GM19468 (cell line): ENCODE measurements around the gene C11orf68.

Experiments used
- ATAC-seq: cut with Tn5 transposase; IDR thresholded peaks from one replicate; pipeline ENCODE4 v1.9.1; 2021; ENCODE audit warnings: mild to moderate bottlenecking, moderate library complexity, moderate number of reproducible peaks; ENCODE audit not compliant: unreplicated experiment; ENCODE audit errors: extremely low read depth

Gene C11orf68

DNA sequence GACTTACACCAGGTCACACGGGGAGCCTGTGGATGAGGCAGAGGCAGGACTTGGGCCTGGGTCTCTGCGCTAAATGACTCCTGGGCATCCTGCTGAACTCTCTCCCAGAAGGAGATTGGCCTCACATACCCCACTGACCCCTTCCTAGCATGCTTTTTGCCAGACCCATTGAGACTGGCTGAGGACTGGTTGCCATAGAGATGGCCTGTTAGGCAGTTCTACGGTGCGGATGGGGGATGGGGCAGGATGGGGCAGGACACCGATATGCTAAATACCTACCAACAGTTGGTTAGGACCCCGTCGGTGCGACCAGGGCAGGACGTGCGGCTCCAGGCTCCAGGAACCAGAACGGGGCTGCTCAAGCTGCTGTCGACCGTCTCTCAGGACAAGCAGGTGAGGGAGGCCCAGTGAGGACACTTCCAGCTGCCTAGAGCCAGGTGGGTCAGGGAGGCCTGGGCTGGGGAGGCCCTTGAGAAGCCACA lies 26.6 kb upstream of the C11orf68 start, which contains the start of gene TSGA10IP:
Gene TSGA10IP (plus strand): TSS at position 51 of the 482 bp plus-strand sequence. CDS start 196 bp downstream, at position 247.
- ATAC-seq: no peak

DNA sequence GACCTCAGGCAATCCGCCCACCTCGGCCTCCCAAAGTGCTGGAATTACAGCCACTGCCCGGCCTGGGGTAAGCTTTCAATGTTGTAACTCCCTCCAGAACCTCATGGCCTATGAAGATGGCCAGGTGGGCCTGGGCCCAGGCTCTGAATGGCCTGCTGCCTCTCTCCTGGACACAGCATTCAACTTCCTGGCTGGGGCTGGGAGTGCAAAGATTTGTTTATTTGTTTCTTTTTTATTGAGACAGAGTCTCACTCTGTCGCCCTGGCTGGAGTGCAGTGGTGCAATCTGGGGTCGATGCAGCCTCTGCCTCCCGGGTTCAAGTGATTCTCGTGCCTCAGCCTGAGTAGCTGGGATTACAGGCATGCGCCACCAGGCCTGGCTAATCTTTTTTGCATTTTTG lies 25.9 kb upstream of the C11orf68 start:
- ATAC-seq: no peak

GRCh38 chr11:65944191-65944590 lies 25.3 kb upstream of the C11orf68 start:
- no peak for ATAC-seq

GRCh38 chr11:65942531-65942930 lies 23.7 kb upstream of the C11orf68 start:
- no peak for ATAC-seq

- no peak for ATAC-seq
Measured at GRCh38 chr11:65941720-65942310, 23.0 kb upstream of the C11orf68 start.

GRCh38 chr11:65937766-65938165 lies 18.9 kb upstream of the C11orf68 start:
- no peak for ATAC-seq

- no peak for ATAC-seq
Measured at GRCh38 chr11:65934014-65934413, 15.2 kb upstream of the C11orf68 start.

GRCh38 chr11:65932558-65932919 lies 13.7 kb upstream of the C11orf68 start:
- no peak for ATAC-seq

- ATAC-seq: no peak
Measured at GRCh38 chr11:65931773-65932557, 13.1 kb upstream of the C11orf68 start.

- ATAC-seq: no peak
Measured at GRCh38 chr11:65928667-65929066, 9.8 kb upstream of the C11orf68 start.

DNA sequence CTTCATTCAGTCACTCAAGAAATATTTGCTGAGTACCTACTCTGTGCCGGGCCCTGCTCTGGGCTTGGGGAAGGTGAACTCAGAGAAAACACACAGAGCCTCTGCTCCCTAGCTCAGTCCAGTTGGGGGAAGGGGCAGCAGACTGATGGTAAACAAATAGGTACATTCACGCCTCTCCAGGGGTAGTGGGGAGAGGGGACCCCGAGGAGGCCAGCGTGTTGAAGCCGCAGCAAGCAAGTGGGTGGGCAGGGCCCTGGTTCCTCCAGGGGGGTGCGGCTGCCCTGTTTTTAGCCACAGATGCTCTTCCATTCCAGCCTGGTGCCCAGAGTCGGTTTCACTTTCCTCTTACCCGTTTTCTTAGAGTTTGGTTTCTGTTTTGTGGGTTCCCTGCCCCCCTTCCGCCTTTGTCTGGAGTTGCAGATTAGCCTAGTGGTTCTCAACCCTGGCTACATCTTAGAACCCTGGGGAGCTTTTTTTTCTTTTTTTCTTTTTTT lies 9.1 kb upstream of the C11orf68 start:
- ATAC-seq: no peak

- no peak for ATAC-seq
Measured at GRCh38 chr11:65925397-65925796, 6.5 kb upstream of the C11orf68 start.

GRCh38 chr11:65922565-65922964 lies 3.7 kb upstream of the C11orf68 start:
- no peak for ATAC-seq

GRCh38 chr11:65921876-65922275 lies 3.0 kb upstream of the C11orf68 start:
- no peak for ATAC-seq

DNA sequence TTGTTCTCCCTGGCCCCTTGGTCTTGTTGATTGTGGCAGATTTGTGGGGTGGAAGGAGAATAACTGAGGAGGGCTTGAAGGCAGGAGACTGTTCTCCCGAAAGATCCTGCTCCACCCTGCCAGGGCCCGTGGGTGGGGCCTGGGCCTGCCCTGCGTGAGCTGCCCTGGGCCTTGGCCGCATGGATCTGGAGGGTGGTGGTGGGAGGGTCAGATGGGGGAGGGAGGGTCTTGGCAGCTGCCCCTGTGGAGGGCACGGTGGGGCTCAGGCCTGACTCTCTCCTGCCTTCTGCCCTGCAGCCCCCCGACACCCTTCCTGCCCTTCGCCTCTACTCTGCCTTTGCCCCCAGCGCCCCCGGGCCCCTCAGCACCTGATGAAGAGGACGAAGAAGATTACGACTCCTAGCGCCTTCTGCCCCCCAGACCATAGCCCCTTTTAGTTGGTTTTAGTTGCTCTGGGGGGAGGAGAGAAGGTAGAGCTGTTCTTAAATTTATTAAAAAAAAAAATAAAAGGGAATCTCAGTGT lies 2.2 kb upstream of the C11orf68 start:
- no peak for ATAC-seq

GRCh38 chr11:65920372-65920802 lies 1.5 kb upstream of the C11orf68 start:
- no peak for ATAC-seq

DNA sequence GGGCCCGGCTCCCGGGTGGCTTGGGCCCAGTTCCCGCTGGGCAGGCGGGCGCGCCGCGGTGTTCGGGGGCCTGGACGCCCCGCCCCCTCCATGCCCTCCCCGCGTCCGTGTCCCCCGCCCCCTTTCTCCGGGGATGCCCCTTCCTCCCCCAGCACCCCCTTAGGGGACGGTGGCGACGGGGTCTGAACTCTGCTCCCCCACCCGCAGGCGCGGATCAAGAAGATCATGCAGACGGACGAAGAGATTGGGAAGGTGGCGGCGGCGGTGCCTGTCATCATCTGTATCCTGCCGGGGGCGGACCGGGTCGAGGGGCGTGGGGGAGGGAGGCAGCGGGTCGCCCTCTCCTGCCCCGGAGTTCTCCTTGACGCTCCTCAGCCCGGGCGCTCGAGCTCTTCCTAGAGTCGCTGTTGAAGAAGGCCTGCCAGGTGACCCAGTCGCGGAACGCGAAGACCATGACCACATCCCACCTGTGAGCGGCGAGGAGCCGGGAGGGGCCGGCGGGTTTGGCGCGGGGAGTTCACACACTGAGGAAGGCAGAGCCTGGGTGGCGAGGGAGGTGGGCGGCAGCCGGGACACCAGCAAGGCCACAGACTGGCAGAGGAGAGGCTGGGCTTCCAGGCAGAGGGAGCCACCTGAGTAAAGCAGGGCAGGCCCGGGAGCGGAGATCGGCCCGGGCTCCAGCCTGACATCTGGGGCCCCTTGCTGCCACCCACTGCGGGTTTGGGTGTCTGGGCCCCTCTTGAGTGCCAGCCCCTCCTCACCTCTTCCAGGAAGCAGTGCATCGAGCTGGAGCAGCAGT lies 910 bp upstream of the C11orf68 start:
- ATAC-seq: no peak

DNA sequence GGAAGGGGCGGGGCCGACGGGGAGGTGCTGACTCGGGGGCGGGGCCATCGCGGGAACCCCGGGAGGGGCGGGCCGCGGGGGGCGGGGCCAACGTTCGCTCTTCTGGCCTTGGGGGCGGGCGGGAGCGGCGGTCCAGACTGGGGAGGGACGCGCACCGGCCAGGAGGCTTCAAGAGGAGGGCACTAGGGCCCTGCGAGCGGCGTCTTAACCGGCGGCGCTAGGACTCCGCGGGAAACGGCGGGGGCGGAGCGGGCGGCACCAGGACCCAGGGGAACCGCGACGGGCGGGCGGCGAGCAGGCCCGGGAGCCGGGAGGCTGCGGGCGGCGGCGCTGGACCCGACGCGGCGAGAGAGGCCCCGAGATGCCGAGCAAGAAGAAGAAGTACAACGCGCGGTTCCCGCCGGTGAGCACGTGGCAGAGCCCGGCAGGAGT lies 295 bp upstream of the C11orf68 start, which contains the start of gene DRAP1:
Gene DRAP1 (plus strand): TSS at position 286 of the 432 bp plus-strand sequence. CDS start 76 bp downstream, at position 362.
- peak; percentile 82 for ATAC-seq

DNA sequence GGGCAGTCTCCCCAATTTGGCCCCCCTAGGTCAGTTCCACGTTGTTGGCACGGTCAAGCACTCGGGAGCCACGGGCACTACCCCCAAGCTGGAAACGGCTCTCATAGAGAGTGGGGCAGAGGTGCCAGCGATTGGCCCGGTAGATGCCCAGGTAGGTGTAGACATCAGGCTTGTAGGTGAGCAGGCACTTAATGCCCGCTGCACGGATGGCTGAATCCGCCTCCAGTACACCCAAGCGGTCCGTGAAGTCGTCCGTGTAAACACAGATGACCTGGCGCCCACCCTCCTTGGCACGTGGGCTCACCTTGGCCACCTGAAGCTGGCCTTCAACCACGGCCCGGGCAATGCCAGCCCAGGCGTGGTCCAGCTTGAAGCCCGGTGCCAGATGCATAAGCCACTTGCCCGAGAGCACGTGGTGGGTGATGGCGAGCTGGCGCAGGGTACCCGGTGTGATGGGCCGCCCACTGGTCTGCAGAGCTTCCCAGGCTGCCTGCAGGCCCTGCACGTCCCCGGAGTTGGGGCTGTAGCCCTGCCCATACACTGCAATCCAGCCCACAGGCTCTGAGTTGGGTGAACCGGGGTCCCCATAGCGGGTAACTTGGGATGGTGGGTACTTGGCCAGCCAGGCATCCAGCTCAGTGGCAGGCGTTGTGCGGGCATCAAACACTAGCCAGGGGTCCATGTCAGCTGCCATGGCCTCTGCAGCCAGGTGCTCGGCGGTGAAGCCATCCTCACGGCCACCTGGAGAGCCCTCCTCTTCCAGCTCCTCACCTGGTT lies 1.2 kb downstream of the C11orf68 start:
- no peak for ATAC-seq

DNA sequence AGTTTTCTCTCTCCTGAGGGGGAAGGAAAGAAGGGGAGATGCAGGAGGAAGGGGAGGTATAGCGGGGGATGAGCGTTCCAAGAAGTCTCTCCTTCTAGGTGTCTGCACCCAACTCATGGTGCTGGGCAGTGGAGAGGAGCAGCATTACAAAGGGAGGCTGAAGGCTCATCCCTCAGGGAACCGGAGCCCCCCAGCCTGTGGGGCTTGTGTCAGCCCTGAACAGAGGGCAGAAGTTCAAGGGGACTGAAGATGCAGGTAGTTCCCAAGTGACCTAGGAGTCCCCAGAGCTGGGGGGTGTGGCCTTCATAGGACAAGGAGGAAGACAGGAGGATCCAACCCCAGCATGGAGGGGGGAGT lies 1.8 kb downstream of the C11orf68 start:
- ATAC-seq: no peak
